ENCODE results near the gene WHRN. TPM values are rescaled to one million over a fixed set of nuclear protein-coding genes. Genes with fewer than 3 reads are reported as not detected.

The WHRN gene
- total RNA-seq, result 10 to 100 TPM; 11.4 to 46.0 (median 13.0) TPM
- 6.7 TPM for total RNA-seq (2013)
- 1.9 to 54.0 (median 21.9) reads per million in 29 experiments for total RNA-seq

GRCh38 chr9:114505187-114506081 lies at the start of gene WHRN:
Gene WHRN (minus strand): TSS chr9:114505473. CDS start chr9:114504801, 672 bp downstream.
- POLR2A ChIA-PET, result no interaction called here

GRCh38 chr9:114553202-114553601 lies 47.9 kb upstream of the WHRN start:
- Histone ChIP-seq H3K36me3 (ENCODE audit: control insufficient read depth in 2 of 2, extremely low read depth in 1 of 2, insufficient read depth in 1 of 2, low read length in 1 of 2) (no peaks in the 10 kb centered on the region), H3K4me1 (ENCODE audit: control insufficient read depth in 1 of 2, extremely low read depth in 1 of 2, insufficient read depth in 2 of 2, low read length in 2 of 2) (peaks cover 0 to 2% of the 10 kb centered on the region in 2 experiments), H3K4me3 (ENCODE audit: control insufficient read depth in 1 of 2, extremely low read depth in 1 of 2, low read length in 1 of 2) (no peak overlapping the region), H3K9me3 (no peaks in the 10 kb centered on the region), H3K27ac (ENCODE audit: low read length) (no peak overlapping the region), H3K27me3 (replicated peaks in 1 of 2; ENCODE audit: control insufficient read depth in 2 of 2, extremely low read depth in 1 of 2, insufficient read depth in 2 of 2, low read length in 1 of 2) (peaks cover 0 to 18% of the 10 kb centered on the region in 2 experiments)
- Mint-ChIP-seq H3K27ac (no peak overlapping the region), H3K4me1 (peaks cover 0 to 1% (median 0%) of the 10 kb centered on the region in 3 donors), H3K27me3 (peaks cover 3 to 4% of the 10 kb centered on the region in 2 donors), H3K36me3 (no peaks in the 10 kb centered on the region), H3K4me3 (no peak overlapping the region), H3K9me3 (no peaks in the 10 kb centered on the region)
- ATAC-seq (replicated peaks in 1 of 4) (no peak), DNase-seq (no peak)
- ChIA-PET POLR2A (no interaction called here), CTCF (interaction anchor here in 1 of 2 donors (0.7 kb wide), 1 partner anchor 725 kb away, joined by 8 read pairs; no protein-coding TSS in a partner anchor)
- whole genome bisulfite sequencing (ENCODE audit: insufficient coverage), result 100% methylated on average over 1 of the region's 3 CpGs

More at GRCh38 chr9:114505187-114506081, at the start of gene WHRN:
- no peaks in the 10 kb centered on the region for H3K9me3 ChIP-seq
- peaks cover 18 to 40% (median 40%) of the 10 kb centered on the region in 3 donors for H3K4me1 Mint-ChIP-seq
- H3K27ac Mint-ChIP-seq, result peak within 1 kb of the TSS in 1 of 2 donors; percentile 52
- peaks cover 2 to 28% of the 10 kb centered on the region in 2 experiments for H3K4me1 ChIP-seq (ENCODE audit: control insufficient read depth in 1 of 2, extremely low read depth in 1 of 2, insufficient read depth in 2 of 2, low read length in 2 of 2)
- H3K9me3 Mint-ChIP-seq, result no peaks in the 10 kb centered on the region
- H3K4me3 Mint-ChIP-seq, result peak within 1 kb of the TSS; percentile 79 to 85 (median 80)
- peak within 1 kb of the TSS; percentile 55 for H3K27ac ChIP-seq (ENCODE audit: low read length)
- peak; percentile 83 to 92 (median 86) for ATAC-seq (replicated peaks in 1 of 4)
- no peaks in the 10 kb centered on the region for H3K36me3 ChIP-seq (ENCODE audit: control insufficient read depth in 2 of 2, extremely low read depth in 1 of 2, insufficient read depth in 1 of 2, low read length in 1 of 2)
- no peaks in the 10 kb centered on the region for H3K36me3 Mint-ChIP-seq
- H3K27me3 ChIP-seq (replicated peaks in 1 of 2; ENCODE audit: control insufficient read depth in 2 of 2, extremely low read depth in 1 of 2, insufficient read depth in 2 of 2, low read length in 1 of 2), result peaks cover 0 to 18% of the 10 kb centered on the region in 2 experiments
- peak; percentile 63 to 95 (median 88) for DNase-seq
- peaks cover 20 to 27% of the 10 kb centered on the region in 2 donors for H3K27me3 Mint-ChIP-seq
- H3K4me3 ChIP-seq (ENCODE audit: control insufficient read depth in 1 of 2, extremely low read depth in 1 of 2, low read length in 1 of 2), result peak within 1 kb of the TSS; percentile 65 to 71
- CTCF ChIA-PET, result interaction anchor here in 1 of 2 donors (1.3 to 2.4 kb wide), 4 partner anchors 17 to 148 kb away, joined by 3 to 13 read pairs (median 10); no protein-coding TSS in a partner anchor
- under 1% methylated on average over 57 of the region's 75 CpGs for WGBS (ENCODE audit: insufficient coverage)

- no peak for ATAC-seq (replicated peaks in 1 of 4)
- H3K4me3 ChIP-seq (ENCODE audit: control insufficient read depth in 1 of 2, extremely low read depth in 1 of 2, low read length in 1 of 2), result no peak overlapping the region
- DNase-seq, result no peak
- peaks cover 3 to 4% of the 10 kb centered on the region in 2 donors for H3K27me3 Mint-ChIP-seq
- no peaks in the 10 kb centered on the region for H3K9me3 Mint-ChIP-seq
- no peaks in the 10 kb centered on the region for H3K36me3 ChIP-seq (ENCODE audit: control insufficient read depth in 2 of 2, extremely low read depth in 1 of 2, insufficient read depth in 1 of 2, low read length in 1 of 2)
- no peaks in the 10 kb centered on the region for H3K4me1 ChIP-seq (ENCODE audit: control insufficient read depth in 1 of 2, extremely low read depth in 1 of 2, insufficient read depth in 2 of 2, low read length in 2 of 2)
- H3K4me3 Mint-ChIP-seq, result no peak overlapping the region
- peaks cover 0 to 21% of the 10 kb centered on the region in 2 experiments for H3K27me3 ChIP-seq (replicated peaks in 1 of 2; ENCODE audit: control insufficient read depth in 2 of 2, extremely low read depth in 1 of 2, insufficient read depth in 2 of 2, low read length in 1 of 2)
- H3K27ac Mint-ChIP-seq, result no peak overlapping the region
- no peaks in the 10 kb centered on the region for H3K4me1 Mint-ChIP-seq
- WGBS (ENCODE audit: insufficient coverage), result 71% methylated on average over 2 of the region's 5 CpGs
- no peaks in the 10 kb centered on the region for H3K9me3 ChIP-seq
- no peak overlapping the region for H3K27ac ChIP-seq (ENCODE audit: low read length)
- CTCF ChIA-PET, result no interaction called here
- no peaks in the 10 kb centered on the region for H3K36me3 Mint-ChIP-seq
- POLR2A ChIA-PET, result no interaction called here
These were observed 47.4 kb upstream of the WHRN start for GRCh38 chr9:114552706-114553105.

- H3K4me3 Mint-ChIP-seq, result no peak overlapping the region
- H3K27me3 Mint-ChIP-seq, result peaks cover 3 to 10% of the 10 kb centered on the region in 2 donors
- CTCF ChIA-PET, result no interaction called here
- Histone ChIP-seq H3K27ac (ENCODE audit: low read length) (no peak overlapping the region), H3K36me3 (ENCODE audit: control insufficient read depth in 2 of 2, extremely low read depth in 1 of 2, insufficient read depth in 1 of 2, low read length in 1 of 2) (no peaks in the 10 kb centered on the region), H3K9me3 (no peaks in the 10 kb centered on the region), H3K27me3 (replicated peaks in 1 of 2; ENCODE audit: control insufficient read depth in 2 of 2, extremely low read depth in 1 of 2, insufficient read depth in 2 of 2, low read length in 1 of 2) (peaks cover 0 to 21% of the 10 kb centered on the region in 2 experiments), H3K4me3 (ENCODE audit: control insufficient read depth in 1 of 2, extremely low read depth in 1 of 2, low read length in 1 of 2) (no peak overlapping the region), H3K4me1 (ENCODE audit: control insufficient read depth in 1 of 2, extremely low read depth in 1 of 2, insufficient read depth in 2 of 2, low read length in 2 of 2) (no peaks in the 10 kb centered on the region)
- ATAC-seq (replicated peaks in 1 of 4), result no peak
- POLR2A ChIA-PET, result no interaction called here
- H3K9me3 Mint-ChIP-seq, result no peaks in the 10 kb centered on the region
- H3K4me1 Mint-ChIP-seq, result no peaks in the 10 kb centered on the region
- no peaks in the 10 kb centered on the region for H3K36me3 Mint-ChIP-seq
- WGBS (ENCODE audit: insufficient coverage), result 80% methylated on average over 1 of the region's 6 CpGs
- no peak for DNase-seq
- H3K27ac Mint-ChIP-seq, result no peak overlapping the region
These were observed 46.7 kb upstream of the WHRN start for GRCh38 chr9:114551750-114552685.

DNA sequence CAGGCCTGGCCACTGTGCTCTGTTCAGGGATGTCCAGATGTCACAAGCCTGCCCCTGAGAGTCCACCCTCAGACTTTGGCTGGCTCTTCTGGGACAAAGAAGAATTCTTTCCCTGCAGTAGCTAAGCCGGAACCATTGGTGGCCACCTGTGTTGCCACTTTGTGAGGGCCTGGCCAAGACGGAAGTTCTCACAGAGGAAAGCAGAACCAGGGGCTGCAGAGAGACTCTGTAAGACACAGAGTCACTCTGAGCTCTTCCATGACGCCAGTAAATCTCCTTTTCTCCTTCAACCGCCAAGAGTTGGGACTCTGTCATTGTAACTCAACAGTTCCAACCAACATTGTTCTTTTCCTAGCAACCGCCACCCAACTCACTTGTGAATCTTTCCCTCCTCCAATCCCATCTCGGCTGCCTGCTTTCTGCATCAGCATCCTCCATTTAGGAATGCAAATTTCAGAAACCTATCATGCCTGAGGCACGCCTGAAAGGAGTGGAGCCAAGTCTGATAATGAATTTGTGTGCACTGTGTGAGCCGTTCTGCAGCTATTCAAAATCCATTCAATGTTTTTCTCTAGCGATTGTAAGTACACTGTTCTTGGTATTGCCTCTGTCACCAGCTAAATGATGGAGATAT lies 44.5 kb upstream of the WHRN start:
- no peak overlapping the region for H3K27ac Mint-ChIP-seq
- ATAC-seq (replicated peaks in 1 of 4) (no peak), DNase-seq (no peak)
- Histone ChIP-seq H3K9me3 (no peaks in the 10 kb centered on the region), H3K4me3 (ENCODE audit: control insufficient read depth in 1 of 2, extremely low read depth in 1 of 2, low read length in 1 of 2) (no peak overlapping the region), H3K4me1 (ENCODE audit: control insufficient read depth in 1 of 2, extremely low read depth in 1 of 2, insufficient read depth in 2 of 2, low read length in 2 of 2) (no peaks in the 10 kb centered on the region), H3K27me3 (replicated peaks in 1 of 2; ENCODE audit: control insufficient read depth in 2 of 2, extremely low read depth in 1 of 2, insufficient read depth in 2 of 2, low read length in 1 of 2) (peaks cover 0 to 21% of the 10 kb centered on the region in 2 experiments), H3K27ac (ENCODE audit: low read length) (no peak overlapping the region), H3K36me3 (ENCODE audit: control insufficient read depth in 2 of 2, extremely low read depth in 1 of 2, insufficient read depth in 1 of 2, low read length in 1 of 2) (no peaks in the 10 kb centered on the region)
- H3K9me3 Mint-ChIP-seq, result no peaks in the 10 kb centered on the region
- 70% methylated on average over 8 of the region's 9 CpGs for WGBS (ENCODE audit: insufficient coverage)
- CTCF ChIA-PET, result no interaction called here
- no peak overlapping the region for H3K4me3 Mint-ChIP-seq
- POLR2A ChIA-PET, result no interaction called here
- no peaks in the 10 kb centered on the region for H3K36me3 Mint-ChIP-seq
- no peaks in the 10 kb centered on the region for H3K4me1 Mint-ChIP-seq
- peaks cover 8 to 19% of the 10 kb centered on the region in 2 donors for H3K27me3 Mint-ChIP-seq

- DNase-seq (no peak), ATAC-seq (replicated peaks in 1 of 4) (no peak)
- H3K27ac ChIP-seq (ENCODE audit: low read length), result no peak overlapping the region
- H3K4me1 Mint-ChIP-seq, result no peaks in the 10 kb centered on the region
- H3K36me3 Mint-ChIP-seq, result no peaks in the 10 kb centered on the region
- ChIA-PET CTCF (no interaction called here), POLR2A (interaction anchor here in 1 of 2 donors (0.6 to 0.8 kb wide), 2 partner anchors 9 to 226 kb away, joined by 3 to 7 read pairs; no protein-coding TSS in a partner anchor)
- H3K4me3 Mint-ChIP-seq, result no peak overlapping the region
- no peaks in the 10 kb centered on the region for H3K9me3 Mint-ChIP-seq
- peaks cover 8 to 19% of the 10 kb centered on the region in 2 donors for H3K27me3 Mint-ChIP-seq
- H3K27ac Mint-ChIP-seq, result no peak overlapping the region
- H3K4me1 ChIP-seq (ENCODE audit: control insufficient read depth in 1 of 2, extremely low read depth in 1 of 2, insufficient read depth in 2 of 2, low read length in 2 of 2), result no peaks in the 10 kb centered on the region
- H3K36me3 ChIP-seq (ENCODE audit: control insufficient read depth in 2 of 2, extremely low read depth in 1 of 2, insufficient read depth in 1 of 2, low read length in 1 of 2), result no peaks in the 10 kb centered on the region
- no peaks in the 10 kb centered on the region for H3K9me3 ChIP-seq
- no peak overlapping the region for H3K4me3 ChIP-seq (ENCODE audit: control insufficient read depth in 1 of 2, extremely low read depth in 1 of 2, low read length in 1 of 2)
- H3K27me3 ChIP-seq (replicated peaks in 1 of 2; ENCODE audit: control insufficient read depth in 2 of 2, extremely low read depth in 1 of 2, insufficient read depth in 2 of 2, low read length in 1 of 2), result peaks cover 0 to 16% of the 10 kb centered on the region in 2 experiments
These were observed 41.6 kb upstream of the WHRN start for GRCh38 chr9:114546851-114547250.

Data from T-cell (primary cell).